Stimulated activated CD4-positive, alpha-beta T cell treated with anti-CD3 and anti-CD28 coated beads, Interleukin-12 subunit alpha, Interleukin-12 subunit beta, amount 100 ng/mL, for 4 hours (primary cell): ENCODE measurements around the gene NSUN6.

Experiments
- DNase-seq: peaks from one replicate; pipeline ENCODE4 v3.0.0-alpha.2; 2020

Gene NSUN6

DNA sequence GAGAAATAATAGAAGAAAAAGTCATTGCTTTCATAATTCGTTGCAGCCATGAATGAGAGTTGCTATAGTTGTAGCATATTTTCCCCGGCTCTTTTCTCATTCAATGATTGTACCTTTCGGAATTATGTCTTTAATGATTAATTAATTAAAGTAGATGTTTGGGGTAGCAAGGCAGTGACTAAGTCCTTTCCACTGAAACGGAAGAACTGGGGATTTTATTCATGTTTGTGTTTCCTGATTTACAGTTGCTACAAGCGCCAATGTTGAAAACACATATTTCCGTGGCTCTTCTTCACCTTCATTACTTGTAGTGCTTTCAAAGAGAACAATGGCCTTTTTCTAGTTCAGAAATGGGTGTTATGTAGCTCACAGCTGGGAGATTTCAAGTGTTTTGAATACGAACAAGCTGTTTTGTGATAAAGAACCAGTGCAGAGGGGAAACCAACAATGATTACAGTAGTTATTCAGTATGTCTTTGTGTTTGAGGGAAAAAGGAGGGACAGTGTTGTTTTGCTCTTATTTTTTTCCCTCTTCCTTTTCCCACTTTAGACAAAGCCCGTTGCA is 153.5 kb downstream of the NSUN6 start:
- no peak for DNase-seq
